Type B pancreatic cell (in vitro differentiated cells): ENCODE results near the gene PLA2G12B. TPM values are rescaled to one million over a fixed set of nuclear protein-coding genes. Genes with fewer than 3 reads are reported as not detected.

ENCODE experiments used
- DNase-seq: peaks from one replicate; pipeline ENCODE4 v3.0.0; 2021; ENCODE audit warnings: mixed read lengths; ENCODE audit not compliant: unreplicated experiment; ENCODE audit errors: extremely low spot score
- H3K27ac Mint-ChIP-seq: 2 replicates; pipeline ENCODE4 v1.8.0; 2021; ENCODE audit warnings: mild to moderate bottlenecking, mixed read lengths
- H3K27me3 Mint-ChIP-seq: 2 replicates; pipeline ENCODE4 v1.8.0; 2021; ENCODE audit warnings: mixed read lengths
- H3K36me3 Mint-ChIP-seq: 2 replicates; pipeline ENCODE4 v1.8.0; 2021; ENCODE audit warnings: mixed read lengths
- H3K4me1 Mint-ChIP-seq: one replicate; pipeline ENCODE4 v1.8.0; 2021; ENCODE audit warnings: mixed read lengths; ENCODE audit not compliant: unreplicated experiment
- H3K4me3 Mint-ChIP-seq: 2 replicates; pipeline ENCODE4 v1.8.0; 2021; ENCODE audit warnings: mild to moderate bottlenecking, mixed read lengths
- H3K9me3 Mint-ChIP-seq: 2 replicates; pipeline ENCODE4 v1.8.0; 2021; ENCODE audit warnings: mixed read lengths
- total RNA-seq: library from RNA; stranded (reverse); gene quantifications from 2 replicates; pipeline ENCODE4 v1.2.1, GENCODE V29; 2021; ENCODE audit warnings: low replicate concordance
- TF ChIP-seq, protein P1 (sequence below): fragments of 200-600 bp; sonication (generic); conservative IDR thresholded peaks from 2 replicates; pipeline ENCODE4 v1.5.0; 2021; ENCODE audit warnings: antibody characterized with exemption, mild to moderate bottlenecking

PLA2G12B gene
- total RNA-seq, 1 donor from 2014 or later: 1.2 TPM

GRCh38 chr10:72981882-72982529, 27.4 kb upstream of the PLA2G12B start:
- H3K36me3 Mint-ChIP-seq: no peaks in the 10 kb centered on the region
- no peak for DNase-seq
- no peak overlapping the region for H3K4me3 Mint-ChIP-seq
- H3K4me1 Mint-ChIP-seq: no peaks in the 10 kb centered on the region
- no peak overlapping the region for H3K27ac Mint-ChIP-seq
- H3K27me3 Mint-ChIP-seq: no peaks in the 10 kb centered on the region
- TF ChIP-seq, protein P1, sequence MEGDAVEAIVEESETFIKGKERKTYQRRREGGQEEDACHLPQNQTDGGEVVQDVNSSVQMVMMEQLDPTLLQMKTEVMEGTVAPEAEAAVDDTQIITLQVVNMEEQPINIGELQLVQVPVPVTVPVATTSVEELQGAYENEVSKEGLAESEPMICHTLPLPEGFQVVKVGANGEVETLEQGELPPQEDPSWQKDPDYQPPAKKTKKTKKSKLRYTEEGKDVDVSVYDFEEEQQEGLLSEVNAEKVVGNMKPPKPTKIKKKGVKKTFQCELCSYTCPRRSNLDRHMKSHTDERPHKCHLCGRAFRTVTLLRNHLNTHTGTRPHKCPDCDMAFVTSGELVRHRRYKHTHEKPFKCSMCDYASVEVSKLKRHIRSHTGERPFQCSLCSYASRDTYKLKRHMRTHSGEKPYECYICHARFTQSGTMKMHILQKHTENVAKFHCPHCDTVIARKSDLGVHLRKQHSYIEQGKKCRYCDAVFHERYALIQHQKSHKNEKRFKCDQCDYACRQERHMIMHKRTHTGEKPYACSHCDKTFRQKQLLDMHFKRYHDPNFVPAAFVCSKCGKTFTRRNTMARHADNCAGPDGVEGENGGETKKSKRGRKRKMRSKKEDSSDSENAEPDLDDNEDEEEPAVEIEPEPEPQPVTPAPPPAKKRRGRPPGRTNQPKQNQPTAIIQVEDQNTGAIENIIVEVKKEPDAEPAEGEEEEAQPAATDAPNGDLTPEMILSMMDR: no peak
- H3K9me3 Mint-ChIP-seq: peaks cover 19% of the 10 kb centered on the region

DNA sequence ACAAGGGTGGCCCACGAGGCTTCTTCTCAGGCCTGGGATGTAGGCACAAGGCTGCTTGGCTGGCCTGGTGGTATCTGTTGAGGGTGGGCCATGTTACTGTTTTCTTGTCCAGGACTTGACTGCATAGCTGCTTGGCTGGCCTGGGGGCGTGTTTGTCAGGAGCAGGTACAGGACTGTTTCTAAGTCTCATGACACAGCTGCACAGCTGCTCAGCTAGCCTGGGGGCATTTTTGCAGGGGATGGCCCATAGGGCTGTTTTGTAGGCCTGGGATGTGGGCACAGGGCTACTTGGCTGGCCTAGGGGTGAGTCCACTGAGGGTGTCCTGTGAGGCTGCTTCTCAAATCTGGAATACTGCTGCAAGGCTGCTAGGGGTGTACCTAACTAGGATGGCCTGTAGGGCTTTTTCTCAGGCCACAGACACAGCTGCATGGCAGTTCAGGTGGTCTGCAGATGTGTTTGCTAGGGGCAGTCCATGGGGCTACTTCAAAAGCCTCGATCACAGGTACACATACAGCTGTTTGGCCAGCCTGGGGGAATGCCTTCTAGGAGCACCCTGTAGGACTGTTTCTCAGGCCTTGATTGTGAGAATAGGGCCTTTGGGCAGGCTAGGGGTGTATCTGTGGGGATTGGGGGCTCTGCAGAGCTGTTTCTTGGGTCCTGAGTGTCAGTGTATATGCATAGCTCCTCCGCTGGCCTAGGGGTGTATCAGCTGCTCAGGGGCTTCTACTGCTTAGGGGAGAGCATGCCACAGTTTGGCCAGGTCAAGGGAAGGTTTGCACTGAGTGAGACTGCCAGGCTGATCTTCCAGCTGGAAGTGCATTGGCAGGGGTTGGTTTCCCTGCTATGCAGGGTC, 26.6 kb upstream of the PLA2G12B start:
- Mint-ChIP-seq H3K9me3 (peaks cover 22% of the 10 kb centered on the region), H3K27ac (no peak overlapping the region), H3K4me1 (no peaks in the 10 kb centered on the region), H3K27me3 (no peaks in the 10 kb centered on the region), H3K4me3 (no peak overlapping the region), H3K36me3 (no peaks in the 10 kb centered on the region)
- TF ChIP-seq, protein P1: no peak
- DNase-seq: no peak

- peaks cover 26% of the 10 kb centered on the region for H3K9me3 Mint-ChIP-seq
- H3K27me3 Mint-ChIP-seq: no peaks in the 10 kb centered on the region
- no peak for DNase-seq
- TF ChIP-seq, protein P1: no peak
- no peak overlapping the region for H3K4me3 Mint-ChIP-seq
- no peak overlapping the region for H3K27ac Mint-ChIP-seq
- no peaks in the 10 kb centered on the region for H3K36me3 Mint-ChIP-seq
- H3K4me1 Mint-ChIP-seq: no peaks in the 10 kb centered on the region
Observed at GRCh38 chr10:72980348-72980747, 25.7 kb upstream of the PLA2G12B start.

DNA sequence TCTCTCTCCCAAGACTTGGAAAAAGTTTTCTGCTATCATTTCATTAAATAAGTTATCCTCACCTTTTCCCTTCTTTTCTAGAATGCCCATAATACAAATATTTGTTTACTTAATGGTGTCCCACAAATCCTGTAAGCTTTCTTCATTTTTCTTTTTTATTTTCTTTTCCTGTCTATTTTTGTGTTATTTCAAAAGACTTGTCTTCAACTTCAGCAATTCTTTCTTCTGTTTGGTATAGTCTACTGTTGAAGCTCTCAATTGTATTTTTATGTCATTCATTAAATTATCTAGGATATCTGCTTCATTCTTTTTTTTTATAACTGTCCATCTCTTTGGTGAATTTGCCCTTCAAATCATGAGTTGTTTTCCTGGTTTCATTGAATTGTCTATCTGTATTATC, 25.1 kb upstream of the PLA2G12B start:
- Mint-ChIP-seq H3K9me3 (peaks cover 26% of the 10 kb centered on the region), H3K27me3 (no peaks in the 10 kb centered on the region), H3K27ac (no peak overlapping the region), H3K4me3 (no peak overlapping the region), H3K4me1 (no peaks in the 10 kb centered on the region), H3K36me3 (no peaks in the 10 kb centered on the region)
- no peak for DNase-seq
- TF ChIP-seq, protein P1: no peak

GRCh38 chr10:72976886-72977285, 22.3 kb upstream of the PLA2G12B start:
- H3K36me3 Mint-ChIP-seq: no peaks in the 10 kb centered on the region

More at GRCh38 chr10:72976886-72977285, 22.3 kb upstream of the PLA2G12B start:
- Mint-ChIP-seq H3K9me3 (peaks cover 20% of the 10 kb centered on the region), H3K27me3 (no peaks in the 10 kb centered on the region), H3K4me3 (no peak overlapping the region), H3K27ac (no peak overlapping the region), H3K4me1 (no peaks in the 10 kb centered on the region)
- TF ChIP-seq, protein P1: no peak
- DNase-seq: no peak
